Activated CD8-positive, alpha-beta T cell treated with anti-CD3 and anti-CD28 coated beads for 36 hours (primary cell): ENCODE measurements around the gene VAPB. TPM values are rescaled to one million over a fixed set of nuclear protein-coding genes. Genes with fewer than 3 reads are reported as not detected.

Experiments used
- ATAC-seq: fragments of 200-7000 bp; cut with Tn5 transposase; one replicate; pipeline ENCODE4 v1.10.0; 2021; ENCODE audit warnings: mild to moderate bottlenecking, moderate library complexity
- CTCF ChIA-PET: fragments of 350-600 bp; sonication (Branson Sonifier 250); formaldehyde crosslinking; loops from one replicate; lab custom pipeline; 2021; ENCODE audit warnings: antibody characterized with exemption; lab: Charles Lee
- POLR2A ChIA-PET: fragments of 350-600 bp; sonication (Branson Sonifier 250); formaldehyde crosslinking; loops from one replicate; lab custom pipeline; 2021; ENCODE audit warnings: antibody characterized with exemption; lab: Charles Lee
- DNase-seq: peaks from one replicate; pipeline ENCODE4 v3.0.0-alpha.2; 2020
- H3K27ac Mint-ChIP-seq: one replicate; pipeline ENCODE4 v1.8.0; 2021; ENCODE audit warnings: mild to moderate bottlenecking, mixed read lengths
- H3K27me3 Mint-ChIP-seq: one replicate; pipeline ENCODE4 v1.8.0; 2021; ENCODE audit warnings: mixed read lengths
- H3K36me3 Mint-ChIP-seq: one replicate; pipeline ENCODE4 v1.8.0; 2021; ENCODE audit warnings: low read depth, mixed read lengths
- H3K4me1 Mint-ChIP-seq: one replicate; pipeline ENCODE4 v1.8.0; 2021; ENCODE audit warnings: low read depth, mixed read lengths
- H3K4me3 Mint-ChIP-seq: one replicate; pipeline ENCODE4 v1.8.0; 2021; ENCODE audit warnings: mild to moderate bottlenecking, moderate library complexity, mixed read lengths
- H3K9me3 Mint-ChIP-seq: one replicate; pipeline ENCODE4 v1.8.0; 2021; ENCODE audit warnings: mixed read lengths
- CTCF ChIP-seq: fragments of 200-600 bp; IDR thresholded peaks from one replicate; pipeline ENCODE4 v1.8.0; 2022; ENCODE audit warnings: antibody characterized with exemption, mild to moderate bottlenecking
- intact Hi-C: fragments of 100-400 bp; cut with micrococcal nuclease; formaldehyde crosslinking; loops from one replicate; pipeline ENCODE4 v1.10.0; 2022
- total RNA-seq, 2 experiments: library from RNA; stranded (reverse); gene quantifications; one replicate each; pipeline ENCODE4 v1.2.3, GENCODE V29; 2021

VAPB gene
- total RNA-seq, 2 experiments from 2014 or later: 46.3 to 46.8 TPM

- Mint-ChIP-seq H3K36me3 (no peaks in the 10 kb centered on the region), H3K9me3 (peaks cover 4% of the 10 kb centered on the region), H3K4me3 (no peak overlapping the region), H3K27me3 (no peaks in the 10 kb centered on the region), H3K4me1 (no peaks in the 10 kb centered on the region), H3K27ac (no peak overlapping the region)
- ChIA-PET POLR2A (no interaction called here), CTCF (interaction anchor here (1.5 kb wide), 1 partner anchor 8 kb away, joined by 7 read pairs; no protein-coding TSS in a partner anchor)
- DNase-seq (no peak), ATAC-seq (no peak)
- intact Hi-C loops: no loop called here
- TF ChIP-seq CTCF: no peak
Measured at GRCh38 chr20:58473453-58474425, 84.7 kb downstream of the VAPB start.

GRCh38 chr20:58475466-58475865 is 86.4 kb downstream of the VAPB start:
- Mint-ChIP-seq H3K4me3 (no peak overlapping the region), H3K4me1 (no peaks in the 10 kb centered on the region), H3K9me3 (peaks cover 4% of the 10 kb centered on the region), H3K36me3 (no peaks in the 10 kb centered on the region), H3K27ac (no peak overlapping the region), H3K27me3 (no peaks in the 10 kb centered on the region)
- no peak for ATAC-seq
- ChIA-PET CTCF (no interaction called here), POLR2A (no interaction called here)
- no peak for TF ChIP-seq CTCF
- intact Hi-C loops: no loop called here
- no peak for DNase-seq

- DNase-seq: no peak
- H3K4me1 Mint-ChIP-seq: no peaks in the 10 kb centered on the region
- ATAC-seq: no peak
- peaks cover 4% of the 10 kb centered on the region for H3K9me3 Mint-ChIP-seq
- no peak overlapping the region for H3K4me3 Mint-ChIP-seq
- intact Hi-C loops: no loop called here
- POLR2A ChIA-PET: no interaction called here
- CTCF ChIA-PET: no interaction called here
- H3K27ac Mint-ChIP-seq: no peak overlapping the region
- no peaks in the 10 kb centered on the region for H3K36me3 Mint-ChIP-seq
- no peak for TF ChIP-seq CTCF
- H3K27me3 Mint-ChIP-seq: peaks cover 3% of the 10 kb centered on the region
Measured at GRCh38 chr20:58478141-58478805, 89.2 kb downstream of the VAPB start.

- CTCF ChIA-PET: interaction anchor here (1.0 to 3.2 kb wide), 7 partner anchors 12 to 360 kb away, joined by 3 to 25 read pairs (median 8); partner anchors contain the start of gene STX16
- POLR2A ChIA-PET: interaction anchor here (0.8 to 1.7 kb wide), 2 partner anchors 171 to 232 kb away, joined by 3 to 5 read pairs; partner anchors contain the start of gene STX16
- H3K27ac Mint-ChIP-seq: no peak overlapping the region
- no peak for DNase-seq
- H3K27me3 Mint-ChIP-seq: peaks cover 3% of the 10 kb centered on the region
- intact Hi-C loops: loop anchor here (10.0 kb wide), 2 partner anchors 165 to 355 kb away; no protein-coding TSS in a partner anchor
- H3K4me3 Mint-ChIP-seq: no peak overlapping the region
- no peak for TF ChIP-seq CTCF
- ATAC-seq: no peak
- no peaks in the 10 kb centered on the region for H3K36me3 Mint-ChIP-seq
- no peaks in the 10 kb centered on the region for H3K4me1 Mint-ChIP-seq
- peaks cover 4% of the 10 kb centered on the region for H3K9me3 Mint-ChIP-seq
Measured at GRCh38 chr20:58479726-58480440, 90.9 kb downstream of the VAPB start.
